Progenitor cell of endocrine pancreas (in vitro differentiated cells): ENCODE results near the gene SPEF2. TPM values are rescaled to one million over a fixed set of nuclear protein-coding genes. Genes with fewer than 3 reads are reported as not detected.

ENCODE experiments used
- DNase-seq: peaks from one replicate; pipeline ENCODE4 v3.0.0; 2021; ENCODE audit warnings: low spot score; ENCODE audit not compliant: unreplicated experiment
- H3K27ac Mint-ChIP-seq: 2 replicates; pipeline ENCODE4 v1.8.0; 2021; ENCODE audit warnings: mild to moderate bottlenecking, moderate library complexity, mixed read lengths
- H3K27me3 Mint-ChIP-seq: 2 replicates; pipeline ENCODE4 v1.8.0; 2021; ENCODE audit warnings: mixed read lengths
- H3K36me3 Mint-ChIP-seq: 2 replicates; pipeline ENCODE4 v1.8.0; 2022; ENCODE audit warnings: mixed read lengths; ENCODE audit not compliant: insufficient read depth
- H3K4me1 Mint-ChIP-seq: 2 replicates; pipeline ENCODE4 v1.8.0; 2021; ENCODE audit warnings: low read depth, mixed read lengths
- H3K4me3 Mint-ChIP-seq: 2 replicates; pipeline ENCODE4 v1.8.0; 2021; ENCODE audit warnings: low read depth, mild to moderate bottlenecking, moderate library complexity, mixed read lengths
- H3K9me3 Mint-ChIP-seq: 2 replicates; pipeline ENCODE4 v1.8.0; 2021; ENCODE audit warnings: low read depth, mixed read lengths
- CTCF ChIP-seq: fragments of 200-600 bp; sonication (generic); IDR thresholded peaks from one replicate; pipeline ENCODE4 v1.5.0; 2021; ENCODE audit warnings: antibody characterized with exemption, mild to moderate bottlenecking; ENCODE audit not compliant: unreplicated experiment
- total RNA-seq: library from RNA; stranded (reverse); gene quantifications from 2 replicates; pipeline ENCODE4 v1.2.1, GENCODE V29; 2021

SPEF2 gene
- total RNA-seq, 1 donor from 2014 or later: 16.0 TPM

GRCh38 chr5:35735718-35736117, 118.1 kb downstream of the SPEF2 start:
- H3K27me3 Mint-ChIP-seq: no peaks in the 10 kb centered on the region
- no peak for DNase-seq
- no peaks in the 10 kb centered on the region for H3K36me3 Mint-ChIP-seq
- no peak overlapping the region for H3K4me3 Mint-ChIP-seq
- H3K4me1 Mint-ChIP-seq: peaks cover 6% of the 10 kb centered on the region
- H3K27ac Mint-ChIP-seq: no peak overlapping the region
- TF ChIP-seq CTCF: no peak
- H3K9me3 Mint-ChIP-seq: peaks cover 7% of the 10 kb centered on the region

DNA sequence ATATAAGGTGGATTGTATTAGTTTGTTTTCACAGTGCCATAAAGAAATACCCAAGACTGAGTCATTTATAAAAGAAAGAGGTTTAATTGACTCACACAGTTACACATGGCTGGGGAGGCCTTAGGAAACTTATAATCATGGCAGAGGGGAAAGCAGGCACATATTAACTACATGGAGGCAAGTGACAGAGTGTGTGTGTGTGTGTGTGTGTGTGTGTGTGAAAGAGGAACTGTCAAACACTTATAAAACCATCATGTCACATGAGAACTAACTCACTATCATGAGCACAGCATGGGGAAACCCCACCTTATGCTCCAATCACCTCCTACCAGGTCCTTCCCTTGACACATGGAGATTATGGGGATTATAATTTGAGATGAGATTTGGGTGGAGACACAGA, 118.6 kb downstream of the SPEF2 start:
- Mint-ChIP-seq H3K9me3 (peaks cover 7% of the 10 kb centered on the region), H3K4me1 (peaks cover 6% of the 10 kb centered on the region), H3K27ac (no peak overlapping the region), H3K4me3 (no peak overlapping the region), H3K36me3 (no peaks in the 10 kb centered on the region), H3K27me3 (no peaks in the 10 kb centered on the region)
- DNase-seq: no peak
- TF ChIP-seq CTCF: no peak

DNA sequence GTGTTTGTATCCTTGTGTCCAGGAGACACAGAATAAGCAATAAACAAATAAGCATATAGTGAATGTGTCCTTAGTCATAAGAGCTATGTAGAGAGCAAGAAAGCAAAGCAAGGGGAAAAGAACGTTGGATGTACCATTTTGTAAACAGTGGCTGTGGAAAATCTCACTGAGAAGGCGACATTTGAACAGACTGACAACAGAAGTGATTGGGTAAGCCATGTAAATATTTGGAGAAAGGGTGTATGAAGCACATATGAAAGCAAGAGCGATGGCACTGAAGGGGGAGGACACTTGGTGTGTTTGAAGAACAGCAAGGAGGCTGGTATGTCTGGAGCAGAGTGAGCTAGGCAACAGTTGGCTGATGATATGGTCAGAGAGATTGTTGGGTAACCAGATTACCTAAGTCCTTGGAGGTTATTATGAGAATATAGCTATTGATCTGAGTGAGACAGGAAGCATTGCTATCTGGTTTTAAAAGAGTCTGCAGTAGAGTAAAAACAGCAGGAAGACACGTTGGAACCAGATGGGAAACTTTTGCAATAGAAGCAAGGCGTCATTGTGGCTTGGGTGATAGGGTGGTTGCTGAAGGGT, 123.6 kb downstream of the SPEF2 start:
- H3K4me3 Mint-ChIP-seq: no peak overlapping the region
- TF ChIP-seq CTCF: no peak
- peaks cover 6% of the 10 kb centered on the region for H3K27me3 Mint-ChIP-seq
- DNase-seq: no peak
- no peak overlapping the region for H3K27ac Mint-ChIP-seq
- H3K36me3 Mint-ChIP-seq: no peaks in the 10 kb centered on the region
- H3K4me1 Mint-ChIP-seq: peaks cover 8% of the 10 kb centered on the region
- H3K9me3 Mint-ChIP-seq: peaks cover 9% of the 10 kb centered on the region

DNA sequence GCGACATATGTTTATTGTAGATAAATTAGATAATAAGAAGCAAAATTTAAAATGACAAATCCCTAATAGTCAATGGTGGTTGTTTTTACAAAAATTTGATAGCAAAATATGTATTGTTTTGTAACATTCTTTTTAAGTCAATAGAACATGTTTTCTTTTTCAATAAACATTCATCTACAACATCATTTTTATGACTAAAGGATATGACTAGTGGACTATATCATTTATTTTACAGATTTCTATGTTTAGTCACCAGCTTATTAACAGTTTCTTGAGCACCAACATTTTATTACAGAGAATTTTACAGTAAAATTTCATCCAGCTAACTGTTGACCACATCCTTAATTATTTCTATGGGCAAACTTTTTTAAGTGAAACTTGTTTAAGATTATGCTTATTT, 124.3 kb downstream of the SPEF2 start:
- Mint-ChIP-seq H3K36me3 (no peaks in the 10 kb centered on the region), H3K27me3 (peaks cover 6% of the 10 kb centered on the region), H3K4me1 (peaks cover 8% of the 10 kb centered on the region), H3K9me3 (peaks cover 13% of the 10 kb centered on the region), H3K27ac (no peak overlapping the region), H3K4me3 (no peak overlapping the region)
- DNase-seq: no peak
- TF ChIP-seq CTCF: no peak

- Mint-ChIP-seq H3K36me3 (no peaks in the 10 kb centered on the region), H3K4me3 (no peak overlapping the region), H3K4me1 (peaks cover 8% of the 10 kb centered on the region), H3K27me3 (peaks cover 6% of the 10 kb centered on the region), H3K27ac (no peak overlapping the region), H3K9me3 (peaks cover 29% of the 10 kb centered on the region)
- DNase-seq: no peak
- no peak for TF ChIP-seq CTCF
Measured at GRCh38 chr5:35743644-35744043, 126.0 kb downstream of the SPEF2 start.
